NCI-H460 (cell line): ENCODE measurements around the gene FSIP1. TPM values are rescaled to one million over a fixed set of nuclear protein-coding genes. Genes with fewer than 3 reads are reported as not detected.

Experiments
- DNase-seq: peaks from one replicate; pipeline ENCODE4 v3.0.0-alpha.2; 2016; ENCODE audit warnings: low read depth; ENCODE audit errors: extremely low read depth
- total RNA-seq: library from RNA; depleted of rRNA; stranded (reverse); fragments of >200 nt; shearing (Covaris generic); gene quantifications from 2 replicates; pipeline ENCODE4 v1.2.3, GENCODE V29; 2014

Gene FSIP1
- total RNA-seq, 1 experiment from 2014 or later = 0.52 TPM

GRCh38 chr15:39598958-39599845, 183.4 kb downstream of the FSIP1 start:
- DNase-seq = no peak

- no peak for DNase-seq
Measured at GRCh38 chr15:39598186-39598850, 184.3 kb downstream of the FSIP1 start.

GRCh38 chr15:39597751-39598185, 184.9 kb downstream of the FSIP1 start:
- DNase-seq = no peak

GRCh38 chr15:39597336-39597735, 185.3 kb downstream of the FSIP1 start:
- no peak for DNase-seq

DNA sequence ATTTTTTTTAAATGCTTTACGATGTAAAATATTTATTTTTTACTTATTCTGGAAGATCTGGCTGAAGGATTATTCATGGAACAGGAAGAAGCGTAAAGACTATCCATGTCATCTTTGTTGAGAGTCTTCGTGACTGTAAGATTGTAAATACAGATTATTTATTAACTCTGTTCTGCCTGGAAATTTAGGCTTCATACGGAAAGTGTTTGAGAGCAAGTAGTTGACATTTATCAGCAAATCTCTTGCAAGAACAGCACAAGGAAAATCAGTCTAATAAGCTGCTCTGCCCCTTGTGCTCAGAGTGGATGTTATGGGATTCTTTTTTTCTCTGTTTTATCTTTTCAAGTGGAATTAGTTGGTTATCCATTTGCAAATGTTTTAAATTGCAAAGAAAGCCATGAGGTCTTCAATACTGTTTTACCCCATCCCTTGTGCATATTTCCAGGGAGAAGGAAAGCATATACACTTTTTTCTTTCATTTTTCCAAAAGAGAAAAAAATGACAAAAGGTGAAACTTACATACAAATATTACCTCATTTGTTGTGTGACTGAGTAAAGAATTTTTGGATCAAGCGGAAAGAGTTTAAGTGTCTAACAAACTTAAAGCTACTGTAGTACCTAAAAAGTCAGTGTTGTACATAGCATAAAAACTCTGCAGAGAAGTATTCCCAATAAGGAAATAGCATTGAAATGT, 186.1 kb downstream of the FSIP1 start:
- DNase-seq = no peak

DNA sequence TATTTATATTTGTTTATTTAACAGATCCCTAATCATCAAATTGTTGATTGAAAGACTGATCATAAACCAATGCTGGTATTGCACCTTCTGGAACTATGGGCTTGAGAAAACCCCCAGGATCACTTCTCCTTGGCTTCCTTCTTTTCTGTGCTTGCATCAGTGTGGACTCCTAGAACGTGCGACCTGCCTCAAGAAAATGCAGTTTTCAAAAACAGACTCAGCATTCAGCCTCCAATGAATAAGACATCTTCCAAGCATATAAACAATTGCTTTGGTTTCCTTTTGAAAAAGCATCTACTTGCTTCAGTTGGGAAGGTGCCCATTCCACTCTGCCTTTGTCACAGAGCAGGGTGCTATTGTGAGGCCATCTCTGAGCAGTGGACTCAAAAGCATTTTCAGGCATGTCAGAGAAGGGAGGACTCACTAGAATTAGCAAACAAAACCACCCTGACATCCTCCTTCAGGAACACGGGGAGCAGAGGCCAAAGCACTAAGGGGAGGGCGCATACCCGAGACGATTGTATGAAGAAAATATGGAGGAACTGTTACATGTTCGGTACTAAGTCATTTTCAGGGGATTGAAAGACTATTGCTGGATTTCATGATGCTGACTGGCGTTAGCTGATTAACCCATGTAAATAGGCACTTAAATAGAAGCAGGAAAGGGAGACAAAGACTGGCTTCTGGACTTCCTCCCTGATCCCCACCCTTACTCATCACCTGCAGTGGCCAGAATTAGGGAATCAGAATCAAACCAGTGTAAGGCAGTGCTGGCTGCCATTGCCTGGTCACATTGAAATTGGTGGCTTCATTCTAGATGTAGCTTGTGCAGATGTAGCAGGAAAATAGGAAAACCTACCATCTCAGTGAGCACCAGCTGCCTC, 187.1 kb downstream of the FSIP1 start:
- no peak for DNase-seq

DNA sequence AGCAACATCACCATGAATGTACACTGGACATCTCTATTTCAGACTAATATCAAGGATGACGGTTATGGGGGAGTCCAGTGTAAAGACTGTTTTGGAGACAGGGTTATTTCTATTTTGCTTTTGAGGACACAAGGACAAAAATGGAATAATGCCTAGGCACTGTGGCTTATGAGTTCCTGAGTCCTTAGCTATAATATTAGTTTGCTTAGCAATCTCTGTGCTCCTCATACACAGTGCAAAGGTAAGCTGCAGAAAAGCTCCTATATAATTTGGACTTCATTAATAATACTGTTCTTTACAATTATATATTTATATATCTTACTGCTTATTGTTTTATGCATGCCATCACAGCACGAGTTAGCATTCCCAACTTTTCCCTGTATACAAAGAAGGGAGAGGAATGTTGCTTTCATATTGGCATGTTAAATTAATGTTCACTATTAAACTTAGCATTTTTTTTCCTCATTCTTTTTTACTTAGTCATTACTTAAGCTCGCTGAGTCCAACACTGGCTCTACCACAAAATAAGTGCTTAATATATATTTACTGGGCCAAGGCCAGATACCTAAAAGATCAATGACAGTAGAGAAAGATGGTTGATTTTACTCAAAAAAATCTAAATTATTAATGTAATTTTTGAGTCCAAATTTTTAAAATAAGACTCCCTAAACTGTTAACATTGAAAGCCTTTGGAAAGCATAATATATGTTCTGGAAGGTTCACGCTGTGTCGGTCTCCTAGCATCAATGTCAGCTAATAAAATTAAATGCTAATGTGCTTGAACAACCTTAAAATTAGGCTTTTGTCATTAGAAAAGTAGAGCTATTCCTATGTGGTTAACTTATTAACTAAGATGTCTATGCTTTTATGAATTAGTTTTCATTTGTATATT, 187.9 kb downstream of the FSIP1 start:
- no peak for DNase-seq

- no peak for DNase-seq
Measured at GRCh38 chr15:39593656-39594445, 188.8 kb downstream of the FSIP1 start.

- DNase-seq = no peak
Measured at GRCh38 chr15:39593071-39593655, 189.5 kb downstream of the FSIP1 start.

DNA sequence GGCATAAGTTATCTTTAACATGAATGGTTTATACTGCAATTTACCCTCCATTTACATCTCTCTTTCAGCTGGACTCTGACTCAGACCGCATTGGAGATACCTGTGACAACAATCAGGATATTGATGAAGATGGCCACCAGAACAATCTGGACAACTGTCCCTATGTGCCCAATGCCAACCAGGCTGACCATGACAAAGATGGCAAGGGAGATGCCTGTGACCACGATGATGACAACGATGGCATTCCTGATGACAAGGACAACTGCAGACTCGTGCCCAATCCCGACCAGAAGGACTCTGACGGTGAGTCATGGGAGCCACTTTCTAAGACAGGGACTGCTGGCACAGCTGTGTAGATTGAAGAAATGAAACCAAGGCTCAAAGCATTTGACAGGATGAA, 190.1 kb downstream of the FSIP1 start:
- DNase-seq = no peak

GRCh38 chr15:39591896-39592315, 190.7 kb downstream of the FSIP1 start:
- DNase-seq = no peak

DNA sequence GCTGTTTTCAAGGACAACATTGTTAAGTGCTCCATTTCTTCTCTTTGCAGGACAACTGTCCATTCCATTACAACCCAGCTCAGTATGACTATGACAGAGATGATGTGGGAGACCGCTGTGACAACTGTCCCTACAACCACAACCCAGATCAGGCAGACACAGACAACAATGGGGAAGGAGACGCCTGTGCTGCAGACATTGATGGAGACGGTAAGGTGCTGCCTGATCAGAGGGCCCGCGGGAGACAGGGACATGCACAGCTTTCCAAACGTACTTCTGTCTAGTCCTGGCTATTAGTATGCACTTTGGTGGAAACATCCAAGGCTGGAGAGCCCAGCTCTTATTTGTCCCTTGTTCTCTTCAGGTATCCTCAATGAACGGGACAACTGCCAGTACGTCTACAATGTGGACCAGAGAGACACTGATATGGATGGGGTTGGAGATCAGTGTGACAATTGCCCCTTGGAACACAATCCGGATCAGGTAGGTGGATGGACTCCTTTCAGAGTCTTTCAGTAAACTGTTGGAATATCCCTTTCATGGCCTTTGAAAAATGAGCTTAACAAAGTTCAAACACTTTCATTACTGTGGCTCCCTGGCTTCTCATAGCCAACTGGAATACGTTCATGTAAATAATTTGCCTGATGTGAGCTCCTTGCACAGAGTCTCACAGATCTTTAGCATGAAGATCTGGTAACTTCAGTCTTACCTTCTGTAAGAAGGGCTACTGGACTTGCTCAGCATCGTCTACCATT, 191.3 kb downstream of the FSIP1 start:
- DNase-seq = no peak

DNA sequence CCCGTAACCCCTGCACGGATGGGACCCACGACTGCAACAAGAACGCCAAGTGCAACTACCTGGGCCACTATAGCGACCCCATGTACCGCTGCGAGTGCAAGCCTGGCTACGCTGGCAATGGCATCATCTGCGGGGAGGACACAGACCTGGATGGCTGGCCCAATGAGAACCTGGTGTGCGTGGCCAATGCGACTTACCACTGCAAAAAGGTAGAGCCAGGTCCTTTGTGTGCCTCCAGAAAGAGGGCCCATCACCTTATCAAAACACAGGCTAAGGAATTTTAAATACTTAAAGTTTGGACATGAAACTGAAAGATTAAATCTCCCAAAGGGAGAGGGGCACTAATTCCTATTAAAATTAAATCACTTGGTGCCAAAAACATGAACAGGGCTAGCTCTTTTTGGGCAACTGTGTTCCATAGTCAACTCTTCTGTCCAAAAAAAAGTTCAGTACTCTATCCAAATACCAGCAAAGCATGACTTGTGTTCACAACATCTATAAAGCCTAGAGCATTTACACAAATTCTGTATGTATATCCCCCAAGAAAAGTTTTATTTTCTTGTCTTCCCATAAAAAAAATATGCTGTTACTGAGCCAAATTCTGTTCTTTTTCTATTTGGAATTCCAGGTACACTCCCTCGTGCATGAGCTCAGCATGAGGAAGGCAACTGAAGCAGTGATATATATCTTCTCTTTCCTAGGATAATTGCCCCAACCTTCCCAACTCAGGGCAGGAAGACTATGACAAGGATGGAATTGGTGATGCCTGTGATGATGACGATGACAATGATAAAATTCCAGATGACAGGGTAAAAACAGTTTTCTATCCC, 192.6 kb downstream of the FSIP1 start:
- DNase-seq = no peak

DNA sequence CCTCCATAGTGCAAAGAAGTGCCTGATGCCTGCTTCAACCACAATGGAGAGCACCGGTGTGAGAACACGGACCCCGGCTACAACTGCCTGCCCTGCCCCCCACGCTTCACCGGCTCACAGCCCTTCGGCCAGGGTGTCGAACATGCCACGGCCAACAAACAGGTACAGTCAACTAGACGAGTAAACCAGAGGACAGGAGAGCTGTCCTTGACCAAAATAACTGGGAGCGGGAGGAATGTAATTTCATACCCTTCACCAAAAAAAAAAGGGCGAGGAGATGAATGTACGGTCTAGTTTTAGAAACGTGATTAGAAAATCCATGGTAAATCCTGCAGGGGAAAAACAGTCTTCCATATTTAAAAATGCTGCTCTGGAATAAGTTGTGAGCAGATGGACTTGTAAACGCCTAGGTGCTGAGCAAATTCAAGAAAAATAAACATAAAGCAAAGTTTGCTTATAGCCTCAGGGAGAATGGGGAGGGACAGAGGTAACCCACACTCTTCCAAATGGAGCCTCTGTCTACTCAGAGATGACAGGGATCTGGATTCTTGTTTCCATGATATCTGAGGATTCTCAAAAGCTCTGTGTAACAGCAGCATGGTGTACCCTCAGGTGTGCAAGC, 193.3 kb downstream of the FSIP1 start:
- no peak for DNase-seq

DNA sequence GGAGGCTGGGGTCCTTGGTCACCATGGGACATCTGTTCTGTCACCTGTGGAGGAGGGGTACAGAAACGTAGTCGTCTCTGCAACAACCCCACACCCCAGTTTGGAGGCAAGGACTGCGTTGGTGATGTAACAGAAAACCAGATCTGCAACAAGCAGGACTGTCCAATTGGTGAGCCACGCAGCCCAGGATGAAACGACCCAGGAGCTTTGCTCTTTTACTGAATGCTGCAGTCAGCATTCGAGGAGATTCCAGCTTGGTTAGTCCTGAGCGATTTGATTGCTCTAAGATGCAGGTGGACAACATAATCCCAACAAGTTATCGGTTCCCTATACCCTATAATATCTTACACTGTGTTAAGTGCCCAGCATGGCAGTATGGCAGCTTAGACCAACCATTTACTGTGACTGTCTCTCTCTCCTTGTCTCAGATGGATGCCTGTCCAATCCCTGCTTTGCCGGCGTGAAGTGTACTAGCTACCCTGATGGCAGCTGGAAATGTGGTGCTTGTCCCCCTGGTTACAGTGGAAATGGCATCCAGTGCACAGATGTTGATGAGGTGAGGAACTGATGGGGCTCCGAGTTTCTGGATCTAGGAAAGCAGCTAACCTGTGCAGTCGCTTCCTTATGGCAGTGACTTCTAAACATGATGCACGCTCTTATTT, 194.0 kb downstream of the FSIP1 start:
- DNase-seq = no peak
